CD8-positive, alpha-beta memory T cell (primary cell): ENCODE data around the gene ZNF408. TPM values are rescaled to one million over a fixed set of nuclear protein-coding genes. Genes with fewer than 3 reads are reported as not detected.
A peak's percentile ranks its signal among the peaks of the same experiment; 100 is the strongest.

Experiments
- CTCF ChIA-PET: fragments of 350-600 bp; sonication (Branson Sonifier 250); formaldehyde crosslinking; loops from one replicate; lab custom pipeline; 2021; ENCODE audit warnings: antibody characterized with exemption; lab: Charles Lee
- POLR2A ChIA-PET: fragments of 350-600 bp; sonication (Branson Sonifier 250); formaldehyde crosslinking; loops from one replicate; lab custom pipeline; 2021; ENCODE audit warnings: antibody characterized with exemption; lab: Charles Lee
- DNase-seq, 5 donors: peaks; one replicate each; pipeline versions ENCODE4 v3.0.0 to v3.0.0-alpha.2; 2020 to 2022; ENCODE audit warnings: mixed read lengths in 1 of 5
- H3K27ac ChIP-seq: one replicate; pipeline ENCODE4 v1.7.0; 2013; ENCODE audit warnings: low read depth, mild to moderate bottlenecking, low read length, moderate library complexity
- H3K27me3 ChIP-seq: 2 replicates; pipeline ENCODE4 v1.7.0; 2013; ENCODE audit warnings: low read length, mild to moderate bottlenecking; ENCODE audit not compliant: insufficient read depth, poor library complexity, severe bottlenecking
- H3K36me3 ChIP-seq: 2 replicates; pipeline ENCODE4 v1.7.0; 2013; ENCODE audit warnings: mild to moderate bottlenecking, low read length, moderate library complexity; ENCODE audit not compliant: insufficient read depth
- H3K4me1 ChIP-seq: 2 replicates; pipeline ENCODE4 v1.7.0; 2013; ENCODE audit warnings: mild to moderate bottlenecking, low read length, moderate library complexity; ENCODE audit not compliant: insufficient read depth
- H3K4me3 ChIP-seq: 2 replicates; pipeline ENCODE4 v1.7.0; 2013; ENCODE audit warnings: mild to moderate bottlenecking, low read length
- H3K9me3 ChIP-seq: 2 replicates; pipeline ENCODE4 v1.7.0; 2013; ENCODE audit warnings: mild to moderate bottlenecking, low read length
- H3K27ac Mint-ChIP-seq, 8 donors: one replicate each; pipeline ENCODE4 v1.8.0; 2020 to 2021; ENCODE audit warnings: mixed read lengths in 8 of 8, mild to moderate bottlenecking in 6 of 8, inconsistent platforms in 3 of 8, moderate library complexity in 3 of 8
- H3K27me3 Mint-ChIP-seq, 2 donors: one replicate each; pipeline ENCODE4 v1.8.0; 2020 to 2021; ENCODE audit warnings: mixed read lengths in 2 of 2, mild to moderate bottlenecking in 1 of 2, moderate library complexity in 1 of 2
- H3K36me3 Mint-ChIP-seq, 3 donors: one replicate each; pipeline ENCODE4 v1.8.0; 2020 to 2021; ENCODE audit warnings: mixed read lengths in 3 of 3, inconsistent platforms in 1 of 3, mild to moderate bottlenecking in 1 of 3
- H3K4me1 Mint-ChIP-seq, 3 donors: one replicate each; pipeline ENCODE4 v1.8.0; 2020 to 2021; ENCODE audit warnings: mixed read lengths in 3 of 3, inconsistent platforms in 1 of 3, mild to moderate bottlenecking in 1 of 3
- H3K4me3 Mint-ChIP-seq, 7 donors: one replicate each; pipeline ENCODE4 v1.8.0; 2020 to 2021; ENCODE audit warnings: mixed read lengths in 7 of 7, mild to moderate bottlenecking in 6 of 7, moderate library complexity in 4 of 7, inconsistent platforms in 2 of 7
- H3K9me3 Mint-ChIP-seq, 5 donors: one replicate each; pipeline ENCODE4 v1.8.0; 2020 to 2022; ENCODE audit warnings: mixed read lengths in 5 of 5, mild to moderate bottlenecking in 3 of 5, moderate library complexity in 2 of 5, inconsistent platforms in 1 of 5
- polyA plus RNA-seq: library from polyadenylated mRNA; unstranded; fragments of 300-500 nt; fragmentation: Illumina TruSeq; gene quantifications from one replicate; pipeline ENCODE4 v1.2.3, GENCODE V29; 2021
- total RNA-seq, 2 experiments: library from RNA; stranded (reverse); gene quantifications; one replicate each; pipeline ENCODE4 v1.2.3, GENCODE V29; 2021

ZNF408 gene
- total and polyA plus RNA-seq, 3 experiments from 2014 or later = 9.6 to 14.4 (median 13.2) TPM

DNA sequence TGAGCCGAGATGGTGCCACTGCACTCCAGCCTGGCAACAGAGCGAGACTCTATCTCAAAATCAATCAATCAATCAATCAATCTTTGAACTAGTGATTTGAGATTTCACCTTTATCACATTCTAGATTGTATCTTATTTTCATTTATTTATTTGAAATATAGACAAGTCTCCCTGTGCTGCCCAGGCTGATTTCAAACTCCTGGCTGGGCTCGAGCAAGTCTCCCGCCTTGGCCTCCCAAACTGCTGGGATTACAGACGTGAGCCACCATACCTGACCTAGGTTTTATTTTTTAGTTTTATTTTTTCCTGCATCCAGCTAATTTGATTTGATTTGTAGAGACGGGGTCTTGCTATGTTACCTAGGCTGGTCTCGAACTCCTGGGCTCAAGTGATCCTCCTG lies 35.3 kb downstream of the ZNF408 start:
- CTCF ChIA-PET = no interaction called here
- no peak for DNase-seq
- no peaks in the 10 kb centered on the region for H3K36me3 ChIP-seq

DNA sequence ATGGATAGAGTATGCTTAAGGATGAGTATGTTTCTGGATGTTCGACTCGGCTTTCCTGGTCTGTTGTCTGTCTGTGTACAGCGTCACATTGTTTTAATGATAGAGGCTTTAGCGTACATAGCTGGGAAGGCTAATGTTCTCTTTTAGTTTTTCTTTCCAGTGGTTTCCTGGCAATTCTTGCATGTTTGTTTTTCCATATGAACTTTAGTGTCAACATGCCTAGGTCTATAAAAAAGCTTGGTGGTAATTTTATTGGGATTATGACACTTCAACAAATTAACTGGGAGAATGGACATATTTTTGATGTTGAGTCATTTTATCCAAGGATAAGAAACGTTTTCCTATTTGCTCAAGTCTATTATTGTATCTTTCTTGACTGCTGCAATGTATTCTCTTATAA lies 35.8 kb downstream of the ZNF408 start:
- H3K36me3 ChIP-seq = no peaks in the 10 kb centered on the region
- no peaks in the 10 kb centered on the region for H3K27me3 Mint-ChIP-seq
- no peak overlapping the region for H3K27ac Mint-ChIP-seq
- no peaks in the 10 kb centered on the region for H3K4me1 ChIP-seq
- ChIA-PET CTCF (no interaction called here), POLR2A (no interaction called here)
- no peaks in the 10 kb centered on the region for H3K9me3 Mint-ChIP-seq
- no peaks in the 10 kb centered on the region for H3K9me3 ChIP-seq
- DNase-seq = no peak
- H3K27ac ChIP-seq = no peak overlapping the region
- no peaks in the 10 kb centered on the region for H3K4me1 Mint-ChIP-seq
- peaks cover 0 to 6% (median 0%) of the 10 kb centered on the region in 3 donors for H3K36me3 Mint-ChIP-seq
- no peak overlapping the region for H3K4me3 Mint-ChIP-seq
- H3K27me3 ChIP-seq = no peaks in the 10 kb centered on the region
- no peak overlapping the region for H3K4me3 ChIP-seq

More for the DNA sequence above, 35.3 kb downstream of the ZNF408 start:
- Mint-ChIP-seq H3K27ac (no peak overlapping the region), H3K4me3 (no peak overlapping the region), H3K9me3 (no peaks in the 10 kb centered on the region), H3K27me3 (no peaks in the 10 kb centered on the region), H3K4me1 (no peaks in the 10 kb centered on the region), H3K36me3 (peaks cover 0 to under 1% (median 0%) of the 10 kb centered on the region in 3 donors)
- POLR2A ChIA-PET = no interaction called here
- no peaks in the 10 kb centered on the region for H3K27me3 ChIP-seq
- H3K27ac ChIP-seq = no peak overlapping the region
- no peak overlapping the region for H3K4me3 ChIP-seq
- H3K4me1 ChIP-seq = no peaks in the 10 kb centered on the region
- no peaks in the 10 kb centered on the region for H3K9me3 ChIP-seq

DNA sequence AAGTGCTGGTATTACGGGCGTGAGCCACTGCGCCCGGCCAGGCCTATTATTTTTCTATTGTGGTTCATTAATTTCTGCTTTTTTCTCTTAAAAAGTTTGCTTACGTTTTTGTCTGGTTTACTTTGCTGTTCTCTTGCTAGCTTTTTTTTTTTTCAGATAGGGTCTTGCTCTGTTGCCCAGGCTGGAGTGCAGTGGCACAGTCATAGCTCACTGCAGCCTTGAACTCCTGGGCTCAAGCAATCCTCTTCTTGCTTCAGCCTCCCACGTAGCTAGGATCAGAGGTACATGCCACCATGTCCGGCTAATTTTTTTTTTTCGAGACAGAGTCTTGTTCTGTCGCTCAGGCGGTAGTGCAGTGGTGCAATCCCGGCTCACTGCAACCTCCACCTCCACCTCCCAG lies 36.9 kb downstream of the ZNF408 start:
- no peaks in the 10 kb centered on the region for H3K36me3 ChIP-seq
- no peak overlapping the region for H3K4me3 ChIP-seq
- CTCF ChIA-PET = no interaction called here
- Mint-ChIP-seq H3K27ac (no peak overlapping the region), H3K36me3 (peaks cover 0 to 16% (median 3%) of the 10 kb centered on the region in 3 donors), H3K27me3 (no peaks in the 10 kb centered on the region), H3K4me3 (no peak overlapping the region), H3K9me3 (no peaks in the 10 kb centered on the region), H3K4me1 (no peaks in the 10 kb centered on the region)
- POLR2A ChIA-PET = no interaction called here
- H3K27me3 ChIP-seq = no peaks in the 10 kb centered on the region
- H3K4me1 ChIP-seq = no peaks in the 10 kb centered on the region
- H3K9me3 ChIP-seq = no peaks in the 10 kb centered on the region
- DNase-seq = no peak
- H3K27ac ChIP-seq = no peak overlapping the region

DNA sequence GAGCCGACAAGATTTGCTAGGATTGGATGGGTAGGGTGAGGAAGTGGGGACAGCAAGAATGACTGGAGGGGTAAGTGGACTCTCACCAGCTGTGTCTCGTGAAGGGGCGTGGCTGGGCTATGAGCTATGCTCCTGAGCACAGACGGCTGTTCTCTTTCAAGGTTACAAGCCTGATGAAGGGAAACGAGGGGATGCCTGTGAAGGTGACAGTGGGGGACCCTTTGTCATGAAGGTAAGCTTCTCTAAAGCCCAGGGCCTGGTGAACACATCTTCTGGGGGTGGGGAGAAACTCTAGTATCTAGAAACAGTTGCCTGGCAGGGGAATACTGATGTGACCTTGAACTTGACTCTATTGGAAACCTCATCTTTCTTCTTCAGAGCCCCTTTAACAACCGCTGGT lies 38.1 kb downstream of the ZNF408 start:
- ChIA-PET POLR2A (no interaction called here), CTCF (no interaction called here)
- H3K4me1 Mint-ChIP-seq = no peaks in the 10 kb centered on the region
- no peak overlapping the region for H3K27ac Mint-ChIP-seq
- H3K9me3 ChIP-seq = no peaks in the 10 kb centered on the region
- H3K36me3 Mint-ChIP-seq = peaks cover 3 to 28% (median 13%) of the 10 kb centered on the region in 3 donors
- no peaks in the 10 kb centered on the region for H3K27me3 ChIP-seq
- no peak overlapping the region for H3K27ac ChIP-seq
- H3K36me3 ChIP-seq = peaks cover 8% of the 10 kb centered on the region
- no peaks in the 10 kb centered on the region for H3K4me1 ChIP-seq
- no peak for DNase-seq
- H3K27me3 Mint-ChIP-seq = no peaks in the 10 kb centered on the region
- no peaks in the 10 kb centered on the region for H3K9me3 Mint-ChIP-seq
- H3K4me3 Mint-ChIP-seq = no peak overlapping the region
- no peak overlapping the region for H3K4me3 ChIP-seq

DNA sequence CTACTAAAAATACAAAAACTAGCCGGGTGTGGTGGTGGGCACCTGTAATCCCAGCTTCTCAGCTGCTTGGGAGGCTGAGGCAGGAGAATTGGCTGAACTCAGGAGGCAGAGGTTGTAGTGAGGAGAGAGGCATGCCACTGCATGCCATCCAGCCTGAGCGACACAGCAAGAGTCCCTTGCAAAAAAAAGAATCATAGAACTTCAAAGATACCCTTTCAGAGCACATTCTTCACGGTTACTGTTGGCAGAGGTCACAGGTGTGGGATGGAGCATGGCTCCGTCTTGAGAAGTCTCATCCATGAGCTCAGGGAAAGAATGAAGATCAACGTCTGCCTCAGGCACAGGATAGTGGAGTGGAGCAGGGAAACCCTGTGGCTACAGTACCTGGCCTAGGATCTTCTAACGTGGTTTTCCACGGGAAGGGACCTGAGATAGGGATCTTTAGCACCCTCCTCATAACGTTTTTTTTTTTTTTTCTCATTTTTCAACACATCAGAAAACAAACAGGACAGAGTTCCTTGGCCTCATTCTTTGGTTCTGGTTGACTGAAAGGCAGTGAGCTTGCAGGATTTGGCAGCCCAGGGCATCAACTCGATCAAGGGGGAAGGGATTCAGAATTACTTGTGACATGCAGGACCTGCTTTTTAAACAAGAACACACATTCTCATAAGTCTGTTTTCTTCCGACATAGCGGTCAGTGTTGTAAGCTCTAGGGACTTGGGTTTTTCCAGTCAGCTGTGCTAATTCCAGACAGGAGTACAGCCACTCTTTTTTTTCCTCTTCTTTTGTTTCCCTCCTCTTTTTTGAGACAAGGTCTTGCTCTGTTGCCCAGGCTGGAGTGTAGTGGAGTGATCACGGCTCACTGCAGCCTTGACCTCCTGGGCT lies 41.0 kb downstream of the ZNF408 start:
- no peak for DNase-seq
- Mint-ChIP-seq H3K4me1 (no peaks in the 10 kb centered on the region), H3K27me3 (no peaks in the 10 kb centered on the region), H3K27ac (peak overlapping the region in 4 of 8 donors; percentile 4 to 60 (median 56)), H3K36me3 (peaks cover 5 to 58% (median 20%) of the 10 kb centered on the region in 3 donors), H3K4me3 (no peak overlapping the region), H3K9me3 (no peaks in the 10 kb centered on the region)
- H3K36me3 ChIP-seq = peaks cover 32% of the 10 kb centered on the region
- H3K4me1 ChIP-seq = no peaks in the 10 kb centered on the region
- POLR2A ChIA-PET = interaction anchor here (0.6 kb wide), 1 partner anchor 1018 kb away, joined by 3 read pairs; no protein-coding TSS in a partner anchor
- H3K27me3 ChIP-seq = no peaks in the 10 kb centered on the region
- no peaks in the 10 kb centered on the region for H3K9me3 ChIP-seq
- H3K4me3 ChIP-seq = no peak overlapping the region
- H3K27ac ChIP-seq = no peak overlapping the region
- CTCF ChIA-PET = no interaction called here

DNA sequence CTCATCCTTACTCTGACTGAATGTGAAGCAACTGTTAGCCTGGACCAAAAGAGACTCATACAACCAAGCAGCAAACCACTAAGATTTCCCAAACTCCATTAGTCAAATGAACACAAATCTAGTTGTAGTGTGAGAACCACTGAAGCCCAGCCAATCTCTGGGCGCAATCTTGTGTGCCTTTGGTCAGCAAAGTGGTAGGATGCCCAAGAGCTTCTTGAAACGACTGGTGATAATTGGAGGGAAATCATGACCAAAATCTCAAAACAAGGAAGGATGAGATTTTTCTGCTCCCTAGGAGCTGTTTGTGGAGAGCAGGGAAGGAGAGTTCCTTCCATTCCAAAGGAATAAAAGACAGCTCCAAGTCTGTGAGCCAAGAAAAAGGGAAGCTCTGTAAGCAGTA lies 42.2 kb downstream of the ZNF408 start:
- Mint-ChIP-seq H3K4me3 (no peak overlapping the region), H3K4me1 (no peaks in the 10 kb centered on the region), H3K36me3 (peaks cover 5 to 68% (median 23%) of the 10 kb centered on the region in 3 donors), H3K27ac (peak overlapping the region in 3 of 8 donors; percentile 1 to 66 (median 5)), H3K9me3 (no peaks in the 10 kb centered on the region), H3K27me3 (no peaks in the 10 kb centered on the region)
- no peaks in the 10 kb centered on the region for H3K9me3 ChIP-seq
- ChIA-PET POLR2A (no interaction called here), CTCF (interaction anchor here (0.8 kb wide), 1 partner anchor 86 kb away, joined by 3 read pairs; no protein-coding TSS in a partner anchor)
- H3K27me3 ChIP-seq = no peaks in the 10 kb centered on the region
- H3K4me1 ChIP-seq = no peaks in the 10 kb centered on the region
- H3K4me3 ChIP-seq = no peak overlapping the region
- no peak for DNase-seq
- no peak overlapping the region for H3K27ac ChIP-seq
- peaks cover 32% of the 10 kb centered on the region for H3K36me3 ChIP-seq

DNA sequence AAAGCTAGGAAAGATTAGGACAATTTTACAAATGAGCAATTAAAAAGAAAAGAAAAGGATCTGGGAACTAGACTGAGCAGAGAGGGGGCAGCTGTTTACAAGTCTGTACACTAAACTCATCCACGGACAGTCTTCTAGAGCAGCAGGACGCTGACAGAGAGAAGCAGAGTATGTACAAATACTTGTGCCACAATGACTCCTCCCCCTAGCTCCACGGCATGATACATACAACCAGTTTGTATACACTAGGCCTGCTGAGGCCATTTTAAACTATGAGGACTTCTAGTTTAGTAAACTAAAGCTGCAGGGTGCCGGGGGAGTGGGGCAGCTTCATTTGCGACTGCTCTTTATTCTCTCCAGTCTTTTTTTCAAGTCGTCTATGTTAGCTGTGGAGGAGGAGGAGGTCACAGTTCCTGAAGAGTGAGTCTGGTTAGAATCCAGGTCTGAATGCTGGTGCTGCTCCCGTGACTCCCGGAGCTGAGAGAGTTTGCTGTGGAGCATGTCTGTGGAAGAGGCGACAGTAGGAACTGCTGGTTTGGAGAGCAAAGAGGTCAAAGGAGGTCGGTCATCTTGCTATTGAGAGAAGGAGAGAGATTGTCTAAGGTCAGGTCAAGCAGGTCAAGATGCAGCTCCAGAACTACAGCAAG lies 43.0 kb downstream of the ZNF408 start:
- H3K36me3 Mint-ChIP-seq = peaks cover 5 to 70% (median 26%) of the 10 kb centered on the region in 3 donors
- peaks cover 32% of the 10 kb centered on the region for H3K36me3 ChIP-seq
- POLR2A ChIA-PET = no interaction called here

DNA sequence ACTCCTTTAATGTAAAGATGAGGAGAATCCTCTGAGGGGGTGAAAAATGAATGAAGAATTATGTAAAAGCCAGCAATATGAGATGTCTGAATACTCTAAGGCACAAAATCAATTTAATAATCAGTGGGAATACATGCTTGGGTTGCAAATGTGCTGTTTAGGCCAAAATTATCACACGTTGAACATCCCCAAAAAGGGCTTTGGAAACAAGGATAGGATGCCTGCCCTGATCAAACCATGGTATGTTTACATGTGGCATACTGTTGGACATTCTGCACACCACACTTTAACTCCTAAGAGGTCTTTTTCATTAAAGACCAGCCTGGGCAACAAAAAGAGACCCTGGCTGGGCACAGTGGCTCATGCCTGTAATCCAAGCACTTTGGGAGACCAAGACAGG lies 44.5 kb downstream of the ZNF408 start:
- no peak overlapping the region for H3K4me3 ChIP-seq
- H3K4me1 ChIP-seq = no peaks in the 10 kb centered on the region
- Mint-ChIP-seq H3K27me3 (no peaks in the 10 kb centered on the region), H3K4me1 (no peaks in the 10 kb centered on the region), H3K36me3 (peaks cover 11 to 80% (median 28%) of the 10 kb centered on the region in 3 donors), H3K9me3 (no peaks in the 10 kb centered on the region), H3K27ac (peak overlapping the region in 2 of 8 donors; percentile 33 to 67), H3K4me3 (no peak overlapping the region)
- H3K36me3 ChIP-seq = peaks cover 37% of the 10 kb centered on the region
- H3K9me3 ChIP-seq = no peaks in the 10 kb centered on the region
- no peak for DNase-seq
- H3K27me3 ChIP-seq = no peaks in the 10 kb centered on the region
- no peak overlapping the region for H3K27ac ChIP-seq
- CTCF ChIA-PET = no interaction called here
- POLR2A ChIA-PET = no interaction called here

More for the DNA sequence above, 43.0 kb downstream of the ZNF408 start:
- H3K9me3 ChIP-seq = no peaks in the 10 kb centered on the region
- no peak overlapping the region for H3K4me3 ChIP-seq
- CTCF ChIA-PET = interaction anchor here (0.8 kb wide), 1 partner anchor 87 kb away, joined by 3 read pairs; no protein-coding TSS in a partner anchor
- no peak overlapping the region for H3K4me3 Mint-ChIP-seq
- no peaks in the 10 kb centered on the region for H3K27me3 Mint-ChIP-seq
- DNase-seq = no peak
- H3K4me1 ChIP-seq = no peaks in the 10 kb centered on the region
- no peaks in the 10 kb centered on the region for H3K27me3 ChIP-seq
- no peaks in the 10 kb centered on the region for H3K4me1 Mint-ChIP-seq
- peak overlapping the region in 4 of 8 donors; percentile 21 to 78 (median 66) for H3K27ac Mint-ChIP-seq
- no peak overlapping the region for H3K27ac ChIP-seq
- no peaks in the 10 kb centered on the region for H3K9me3 Mint-ChIP-seq
